EH (cell line): Measurements from ENCODE around the gene CYP26A1.

ENCODE experiments used
- DNase-seq: peaks from one replicate; pipeline ENCODE4 v3.0.0-alpha.2; 2015; ENCODE audit warnings: low read depth

CYP26A1 gene

DNA sequence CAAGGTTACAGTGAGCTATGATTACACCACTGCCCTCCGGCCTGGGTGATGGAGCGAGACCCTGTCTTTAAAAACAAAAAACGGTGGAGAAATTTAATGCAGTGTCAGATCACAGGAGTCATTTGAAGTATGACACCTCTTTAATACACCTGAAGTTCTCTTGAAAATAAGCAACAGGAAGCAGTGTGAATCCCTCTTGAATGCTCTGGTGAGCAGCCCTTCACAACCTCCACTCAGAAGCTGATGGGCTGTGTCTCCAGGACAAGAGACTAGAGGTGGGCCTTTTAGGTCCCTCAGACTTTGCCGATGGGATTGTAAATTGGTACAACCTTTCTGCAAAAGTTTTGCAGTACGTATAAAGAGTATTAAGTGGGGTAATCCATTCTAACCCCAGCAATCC lies 50.1 kb downstream of the CYP26A1 start:
- no peak for DNase-seq

GRCh38 chr10:93124580-93125318 lies 51.1 kb downstream of the CYP26A1 start:
- DNase-seq = no peak

DNA sequence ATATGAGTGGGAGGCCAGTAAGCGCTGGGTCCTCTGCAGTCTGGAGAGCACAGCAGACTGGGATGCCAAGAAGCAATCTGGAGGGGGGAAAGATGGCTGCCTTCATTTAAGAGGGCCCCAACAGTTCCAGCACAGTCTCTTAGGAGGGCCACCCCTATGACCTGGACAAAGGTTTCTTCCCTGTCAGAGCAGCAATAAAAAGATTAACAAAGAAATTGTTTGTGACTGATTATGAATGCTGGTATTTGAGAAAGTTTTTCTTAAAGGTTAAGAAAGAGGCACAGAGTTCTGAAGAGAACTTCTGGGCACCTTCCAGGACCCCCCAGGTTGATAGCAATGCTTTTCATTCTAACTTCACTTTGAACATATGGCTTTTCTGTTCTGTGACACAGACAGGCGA lies 52.3 kb downstream of the CYP26A1 start:
- no peak for DNase-seq

DNA sequence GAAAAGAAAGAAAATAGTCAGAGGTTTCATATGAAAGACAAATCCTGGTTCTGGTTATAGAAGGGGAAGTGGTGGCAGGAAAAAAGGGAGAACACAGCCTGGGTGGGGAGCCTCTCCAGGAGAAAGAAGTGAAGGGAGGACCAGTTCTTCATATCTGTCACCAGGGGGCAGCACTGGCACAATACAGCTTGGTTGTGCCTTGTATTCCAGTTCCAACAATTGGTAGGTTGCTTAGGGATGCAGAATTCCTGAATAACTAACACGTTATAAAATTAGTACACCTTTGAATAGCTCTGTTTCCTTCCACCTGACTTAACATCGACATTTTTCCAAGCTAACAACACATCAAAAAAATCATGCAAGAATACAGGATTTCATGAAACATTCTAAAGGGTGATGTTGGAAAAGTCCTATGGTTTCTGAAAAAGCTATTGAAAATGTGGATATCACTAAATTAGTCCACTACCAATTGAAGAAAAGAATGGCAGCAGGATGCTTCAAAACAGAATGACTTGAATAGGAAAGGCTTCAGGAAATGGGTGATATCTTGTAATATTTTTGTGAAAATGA lies 52.9 kb downstream of the CYP26A1 start:
- DNase-seq = no peak
